ENCODE measurements around the gene INSM2. TPM values are rescaled to one million over a fixed set of nuclear protein-coding genes. Genes with fewer than 3 reads are reported as not detected.

The INSM2 gene, protein sequence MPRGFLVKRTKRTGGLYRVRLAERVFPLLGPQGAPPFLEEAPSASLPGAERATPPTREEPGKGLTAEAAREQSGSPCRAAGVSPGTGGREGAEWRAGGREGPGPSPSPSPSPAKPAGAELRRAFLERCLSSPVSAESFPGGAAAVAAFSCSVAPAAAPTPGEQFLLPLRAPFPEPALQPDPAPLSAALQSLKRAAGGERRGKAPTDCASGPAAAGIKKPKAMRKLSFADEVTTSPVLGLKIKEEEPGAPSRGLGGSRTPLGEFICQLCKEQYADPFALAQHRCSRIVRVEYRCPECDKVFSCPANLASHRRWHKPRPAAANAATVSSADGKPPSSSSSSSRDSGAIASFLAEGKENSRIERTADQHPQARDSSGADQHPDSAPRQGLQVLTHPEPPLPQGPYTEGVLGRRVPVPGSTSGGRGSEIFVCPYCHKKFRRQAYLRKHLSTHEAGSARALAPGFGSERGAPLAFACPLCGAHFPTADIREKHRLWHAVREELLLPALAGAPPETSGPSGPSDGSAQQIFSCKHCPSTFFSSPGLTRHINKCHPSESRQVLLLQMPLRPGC
- 0.10 TPM in 1 of 2 replicates, not detected in the other for total RNA-seq
- long read RNA-seq = 0 reads

GRCh38 chr14:35533357-35534207, at the start of gene INSM2:
Gene INSM2 (plus strand): TSS chr14:35534164. CDS start chr14:35534253, 89 bp downstream.
- no peak for TF ChIP-seq CTCF (IDR thresholded peaks at IDR 0.05; ENCODE audit: unreplicated experiment)
- peak; percentile 68 for DNase-seq (ENCODE audit: low spot score, unreplicated experiment)
- no peaks in the 10 kb centered on the region for H3K9me3 Mint-ChIP-seq (ENCODE audit: low read depth)
- H3K36me3 Mint-ChIP-seq (ENCODE audit: insufficient read depth) = peaks cover 5% of the 10 kb centered on the region
- peak within 1 kb of the TSS; percentile 64 for H3K4me3 Mint-ChIP-seq (ENCODE audit: low read depth)
- H3K4me1 Mint-ChIP-seq (ENCODE audit: low read depth) = peaks cover 3% of the 10 kb centered on the region
- H3K27ac Mint-ChIP-seq = no peak within 1 kb of the TSS
- peaks cover 78% of the 10 kb centered on the region for H3K27me3 Mint-ChIP-seq

DNA sequence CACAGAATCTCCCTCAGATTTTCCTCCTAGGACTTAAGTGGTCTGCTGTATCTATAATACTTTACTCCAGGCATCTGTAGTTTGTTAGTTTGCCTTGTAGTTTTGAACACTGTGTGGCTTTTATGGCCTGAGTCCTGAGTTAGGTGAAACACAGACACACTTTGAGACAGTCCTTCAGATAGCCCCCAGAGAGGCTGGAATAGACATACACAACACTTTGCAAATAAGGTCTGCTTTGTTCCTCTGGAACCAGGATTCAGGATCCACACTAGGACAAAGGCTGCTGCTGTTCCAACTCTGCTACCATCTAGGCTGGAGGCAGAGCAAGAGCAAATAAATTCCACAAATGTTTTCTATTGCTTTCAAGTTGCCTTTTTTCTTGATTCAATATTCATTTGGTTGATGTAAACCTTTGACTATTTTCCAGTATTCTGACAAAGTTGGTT, 41.4 kb upstream of the INSM2 start:
- Mint-ChIP-seq H3K4me1 (ENCODE audit: low read depth) (no peaks in the 10 kb centered on the region), H3K27ac (no peak overlapping the region), H3K36me3 (ENCODE audit: insufficient read depth) (peaks cover 4% of the 10 kb centered on the region), H3K4me3 (ENCODE audit: low read depth) (no peak overlapping the region), H3K9me3 (ENCODE audit: low read depth) (peaks cover 19% of the 10 kb centered on the region), H3K27me3 (no peaks in the 10 kb centered on the region)
- no peak for DNase-seq (ENCODE audit: low spot score, unreplicated experiment)
- TF ChIP-seq CTCF (IDR thresholded peaks at IDR 0.05; ENCODE audit: unreplicated experiment) = no peak

DNA sequence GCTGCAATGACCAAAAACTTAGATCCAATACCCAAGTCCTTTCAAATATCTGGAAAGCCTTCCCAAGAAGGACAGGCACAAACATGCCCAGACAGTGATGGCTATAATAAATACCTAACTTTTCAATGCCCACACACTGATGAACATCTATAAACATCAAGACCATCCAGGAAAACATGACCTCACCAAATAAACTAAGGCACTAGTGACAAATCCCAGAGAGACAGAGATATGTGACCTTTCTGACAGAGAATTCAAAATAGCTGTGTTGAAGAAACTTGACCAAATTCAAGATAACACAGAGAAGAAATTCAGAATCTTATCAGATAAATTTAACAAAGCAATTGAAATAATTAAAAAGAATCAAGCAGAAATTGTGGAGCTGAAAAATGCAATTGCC, 38.7 kb upstream of the INSM2 start:
- Mint-ChIP-seq H3K27ac (no peak overlapping the region), H3K36me3 (ENCODE audit: insufficient read depth) (peaks cover 2% of the 10 kb centered on the region), H3K9me3 (ENCODE audit: low read depth) (peaks cover 20% of the 10 kb centered on the region), H3K4me3 (ENCODE audit: low read depth) (no peak overlapping the region), H3K4me1 (ENCODE audit: low read depth) (no peaks in the 10 kb centered on the region), H3K27me3 (no peaks in the 10 kb centered on the region)
- DNase-seq (ENCODE audit: low spot score, unreplicated experiment) = no peak
- TF ChIP-seq CTCF (IDR thresholded peaks at IDR 0.05; ENCODE audit: unreplicated experiment) = no peak

GRCh38 chr14:35499180-35499579, 34.8 kb upstream of the INSM2 start:
- no peak overlapping the region for H3K4me3 Mint-ChIP-seq (ENCODE audit: low read depth)
- H3K4me1 Mint-ChIP-seq (ENCODE audit: low read depth) = peaks cover 7% of the 10 kb centered on the region
- H3K36me3 Mint-ChIP-seq (ENCODE audit: insufficient read depth) = no peaks in the 10 kb centered on the region
- TF ChIP-seq CTCF (IDR thresholded peaks at IDR 0.05; ENCODE audit: unreplicated experiment) = no peak
- peaks cover 7% of the 10 kb centered on the region for H3K9me3 Mint-ChIP-seq (ENCODE audit: low read depth)
- no peak overlapping the region for H3K27ac Mint-ChIP-seq
- DNase-seq (ENCODE audit: low spot score, unreplicated experiment) = no peak
- no peaks in the 10 kb centered on the region for H3K27me3 Mint-ChIP-seq

DNA sequence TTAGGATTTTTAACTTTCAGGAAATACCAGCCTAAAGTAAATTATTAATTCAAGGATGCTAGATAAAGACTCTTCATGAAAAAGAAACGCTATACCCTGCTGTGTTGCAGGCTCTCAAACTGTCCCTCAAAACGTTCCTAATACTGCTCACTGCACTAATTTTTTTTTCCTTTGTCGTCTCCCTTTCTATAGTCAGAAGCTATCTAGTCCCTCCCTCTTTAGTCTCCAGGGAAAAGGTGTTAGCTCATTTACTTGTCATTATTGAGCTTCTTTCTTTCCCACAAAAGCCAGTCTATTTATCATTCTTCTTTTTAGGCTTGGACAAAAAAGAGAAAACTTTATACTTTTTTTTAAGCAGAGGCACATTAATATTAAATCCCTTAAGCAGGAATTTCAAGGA, 30.3 kb upstream of the INSM2 start:
- no peak for DNase-seq (ENCODE audit: low spot score, unreplicated experiment)
- H3K27ac Mint-ChIP-seq = no peak overlapping the region
- peaks cover 7% of the 10 kb centered on the region for H3K9me3 Mint-ChIP-seq (ENCODE audit: low read depth)
- no peaks in the 10 kb centered on the region for H3K36me3 Mint-ChIP-seq (ENCODE audit: insufficient read depth)
- no peak for TF ChIP-seq CTCF (IDR thresholded peaks at IDR 0.05; ENCODE audit: unreplicated experiment)
- no peak overlapping the region for H3K4me3 Mint-ChIP-seq (ENCODE audit: low read depth)
- H3K4me1 Mint-ChIP-seq (ENCODE audit: low read depth) = peaks cover 11% of the 10 kb centered on the region
- no peaks in the 10 kb centered on the region for H3K27me3 Mint-ChIP-seq
